Measurements from ENCODE around the gene TSBP1. TPM values are rescaled to one million over a fixed set of nuclear protein-coding genes. Genes with fewer than 3 reads are reported as not detected.

The TSBP1 gene
- total and polyA plus RNA-seq, 8 donors: 0.08 to 0.52 (median 0.40) TPM; not detected in 3

DNA sequence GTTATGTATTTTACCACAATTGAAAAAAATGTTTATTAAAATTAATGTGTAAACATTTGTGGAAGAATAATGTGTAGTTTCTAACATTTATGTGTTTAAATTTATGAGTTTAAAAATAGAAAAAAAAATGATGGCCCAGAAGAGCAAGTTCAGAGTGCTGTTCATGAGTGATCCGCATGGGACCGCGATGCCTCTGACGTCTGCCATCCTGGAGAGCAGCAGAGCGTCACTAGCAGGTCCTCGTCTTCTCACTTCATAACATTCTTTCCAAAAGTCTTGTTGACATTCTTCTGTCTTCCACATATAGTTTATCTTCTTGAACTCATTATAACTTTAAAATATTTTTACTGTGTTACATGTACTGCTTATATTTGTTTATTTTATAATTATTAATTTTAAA lies 19.8 kb upstream of the TSBP1 start:
- ATAC-seq (no peak), DNase-seq (peak in 1 of 4 donors; percentile 31)
- TF ChIP-seq CTCF (IDR thresholded peaks at IDR 0.05): no peak
- H3K4me3 ChIP-seq: no peak overlapping the region
- H3K9me3 ChIP-seq: no peaks in the 10 kb centered on the region
- H3K4me1 ChIP-seq: peaks cover 0 to 8% of the 10 kb centered on the region in 2 donors
- intact Hi-C loops (cut with DNase I): no loop called here
- H3K27me3 ChIP-seq: no peaks in the 10 kb centered on the region
- no peaks in the 10 kb centered on the region for H3K36me3 ChIP-seq
- H3K27ac ChIP-seq: no peak overlapping the region

- H3K4me1 ChIP-seq: peaks cover 0 to 8% of the 10 kb centered on the region in 2 donors
- H3K27ac ChIP-seq: no peak overlapping the region
- H3K9me3 ChIP-seq: no peaks in the 10 kb centered on the region
- H3K27me3 ChIP-seq: no peaks in the 10 kb centered on the region
- no peak for DNase-seq
- peak; percentile 82 for ATAC-seq
- H3K4me3 ChIP-seq: no peak overlapping the region
- H3K36me3 ChIP-seq: no peaks in the 10 kb centered on the region
- intact Hi-C loops (cut with DNase I): no loop called here
- TF ChIP-seq CTCF (IDR thresholded peaks at IDR 0.05): no peak
Observed at GRCh38 chr6:32387589-32388340, 16.1 kb upstream of the TSBP1 start.

- no peak for TF ChIP-seq CTCF (IDR thresholded peaks at IDR 0.05)
- H3K9me3 ChIP-seq: no peaks in the 10 kb centered on the region
- intact Hi-C loops (cut with DNase I): no loop called here
- DNase-seq (no peak), ATAC-seq (no peak)
- no peak overlapping the region for H3K4me3 ChIP-seq
- H3K27me3 ChIP-seq: no peaks in the 10 kb centered on the region
- no peak overlapping the region for H3K27ac ChIP-seq
- peaks cover 0 to 8% of the 10 kb centered on the region in 2 donors for H3K4me1 ChIP-seq
- no peaks in the 10 kb centered on the region for H3K36me3 ChIP-seq
Observed at GRCh38 chr6:32386040-32386439, 14.3 kb upstream of the TSBP1 start.

DNA sequence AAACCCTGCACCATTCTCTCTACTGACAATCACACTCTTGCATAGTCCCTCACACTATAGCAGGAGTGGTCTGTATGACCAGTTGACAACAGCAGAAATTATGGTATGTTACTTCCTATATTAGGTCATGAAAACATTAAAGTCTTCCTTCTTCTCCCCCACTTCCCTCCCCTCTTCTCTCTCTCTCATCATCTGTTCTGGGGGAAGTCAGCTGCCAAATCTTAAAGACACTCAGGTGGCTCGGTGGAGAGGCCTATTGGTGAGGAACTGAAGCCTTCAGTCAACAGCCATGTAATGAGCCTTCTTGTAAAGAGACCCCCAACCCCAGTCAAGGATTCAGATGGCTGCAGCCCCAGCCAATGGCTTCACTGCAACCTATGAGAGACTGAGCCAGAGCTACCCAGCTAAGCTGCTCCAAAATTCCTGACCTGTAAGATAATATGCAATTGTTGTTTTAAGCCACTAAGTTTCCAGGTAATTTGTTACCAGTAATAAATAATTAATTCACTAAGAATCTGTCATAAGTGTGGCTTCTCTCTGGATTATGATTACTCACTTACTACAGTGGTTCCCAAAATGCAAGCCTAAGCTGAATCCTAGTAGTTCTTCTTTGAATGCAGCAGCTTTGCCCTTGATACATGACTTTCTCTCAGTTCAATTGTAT lies 11.2 kb upstream of the TSBP1 start:
- Histone ChIP-seq H3K27me3 (no peaks in the 10 kb centered on the region), H3K36me3 (no peaks in the 10 kb centered on the region), H3K4me1 (peaks cover 0 to 4% of the 10 kb centered on the region in 2 donors), H3K27ac (no peak overlapping the region), H3K4me3 (no peak overlapping the region), H3K9me3 (no peaks in the 10 kb centered on the region)
- ATAC-seq: no peak
- no peak for DNase-seq
- no peak for TF ChIP-seq CTCF (IDR thresholded peaks at IDR 0.05)
- intact Hi-C loops (cut with DNase I): no loop called here

- Histone ChIP-seq H3K27ac (no peak overlapping the region), H3K9me3 (no peaks in the 10 kb centered on the region), H3K4me3 (no peak overlapping the region), H3K27me3 (no peaks in the 10 kb centered on the region), H3K36me3 (no peaks in the 10 kb centered on the region), H3K4me1 (no peaks in the 10 kb centered on the region)
- no peak for TF ChIP-seq CTCF (IDR thresholded peaks at IDR 0.05)
- intact Hi-C loops (cut with DNase I): no loop called here
- ATAC-seq (no peak), DNase-seq (no peak)
Observed at GRCh38 chr6:32379545-32379944, 7.8 kb upstream of the TSBP1 start.
